Glutamatergic neuron (in vitro differentiated cells): ENCODE results near the gene UGT1A1. TPM values are rescaled to one million over a fixed set of nuclear protein-coding genes. Genes with fewer than 3 reads are reported as not detected.

Source experiments
- DNase-seq: peaks from one replicate; pipeline ENCODE4 v3.0.0; 2022
- H3K27ac Mint-ChIP-seq: one replicate; pipeline ENCODE4 v1.8.0; 2020; ENCODE audit warnings: mild to moderate bottlenecking, mixed read lengths, inconsistent platforms; ENCODE audit not compliant: unreplicated experiment
- H3K27me3 Mint-ChIP-seq: one replicate; pipeline ENCODE4 v1.8.0; 2020; ENCODE audit warnings: mild to moderate bottlenecking, moderate library complexity, mixed read lengths, inconsistent platforms; ENCODE audit not compliant: unreplicated experiment
- H3K36me3 Mint-ChIP-seq: one replicate; pipeline ENCODE4 v1.8.0; 2020; ENCODE audit warnings: mild to moderate bottlenecking, mixed read lengths, inconsistent platforms; ENCODE audit not compliant: unreplicated experiment
- H3K4me1 Mint-ChIP-seq: one replicate; pipeline ENCODE4 v1.8.0; 2020; ENCODE audit warnings: mild to moderate bottlenecking, low read depth, mixed read lengths, inconsistent platforms; ENCODE audit not compliant: unreplicated experiment
- H3K4me3 Mint-ChIP-seq: one replicate; pipeline ENCODE4 v1.8.0; 2020; ENCODE audit warnings: mild to moderate bottlenecking, mixed read lengths, inconsistent platforms; ENCODE audit not compliant: unreplicated experiment
- H3K9me3 Mint-ChIP-seq: one replicate; pipeline ENCODE4 v1.8.0; 2020; ENCODE audit warnings: mild to moderate bottlenecking, moderate library complexity, mixed read lengths, inconsistent platforms; ENCODE audit not compliant: unreplicated experiment
- CTCF ChIP-seq: fragments of 200-600 bp; sonication (generic); IDR thresholded peaks from one replicate; pipeline ENCODE4 v1.5.0; 2021; ENCODE audit not compliant: partially characterized antibody, unreplicated experiment
- total RNA-seq: library from RNA; stranded (reverse); fragmentation: NEBNext Ultra II Directional; extraction: Animal tissue kit (Norgen Biotek cat#: 25700); gene quantifications from one replicate; pipeline ENCODE4 v1.2.1, GENCODE V29; 2021; ENCODE audit not compliant: unreplicated experiment

UGT1A1 gene
- total RNA-seq, 1 donor from 2014 or later = not detected

GRCh38 chr2:233772153-233772552 lies 12.1 kb downstream of the UGT1A1 start:
- H3K4me3 Mint-ChIP-seq = no peak overlapping the region
- DNase-seq = no peak
- H3K27me3 Mint-ChIP-seq = no peaks in the 10 kb centered on the region
- no peaks in the 10 kb centered on the region for H3K9me3 Mint-ChIP-seq
- H3K4me1 Mint-ChIP-seq = no peaks in the 10 kb centered on the region
- no peak overlapping the region for H3K27ac Mint-ChIP-seq
- no peak for TF ChIP-seq CTCF
- H3K36me3 Mint-ChIP-seq = peaks cover 12% of the 10 kb centered on the region

GRCh38 chr2:233772583-233772982 lies 12.5 kb downstream of the UGT1A1 start:
- TF ChIP-seq CTCF = no peak
- H3K9me3 Mint-ChIP-seq = no peaks in the 10 kb centered on the region
- H3K36me3 Mint-ChIP-seq = peaks cover 12% of the 10 kb centered on the region
- H3K27me3 Mint-ChIP-seq = no peaks in the 10 kb centered on the region
- H3K27ac Mint-ChIP-seq = no peak overlapping the region
- H3K4me1 Mint-ChIP-seq = no peaks in the 10 kb centered on the region
- no peak overlapping the region for H3K4me3 Mint-ChIP-seq
- DNase-seq = no peak

GRCh38 chr2:233773854-233774253 lies 13.8 kb downstream of the UGT1A1 start:
- H3K4me3 Mint-ChIP-seq = no peak overlapping the region
- no peaks in the 10 kb centered on the region for H3K9me3 Mint-ChIP-seq
- H3K4me1 Mint-ChIP-seq = no peaks in the 10 kb centered on the region
- no peak overlapping the region for H3K27ac Mint-ChIP-seq
- peaks cover 17% of the 10 kb centered on the region for H3K36me3 Mint-ChIP-seq
- no peak for DNase-seq
- peaks cover 1% of the 10 kb centered on the region for H3K27me3 Mint-ChIP-seq
- no peak for TF ChIP-seq CTCF

GRCh38 chr2:233775414-233775813 lies 15.3 kb downstream of the UGT1A1 start:
- Mint-ChIP-seq H3K9me3 (no peaks in the 10 kb centered on the region), H3K27me3 (peaks cover 1% of the 10 kb centered on the region), H3K27ac (no peak overlapping the region), H3K36me3 (peaks cover 17% of the 10 kb centered on the region), H3K4me1 (no peaks in the 10 kb centered on the region), H3K4me3 (no peak overlapping the region)
- no peak for DNase-seq
- TF ChIP-seq CTCF = no peak

GRCh38 chr2:233778030-233778429 lies 18.0 kb downstream of the UGT1A1 start, which contains the start of gene MROH2A:
Gene MROH2A (plus strand): TSS chr2:233778330. CDS start chr2:233779359, 1,029 bp downstream.
- Mint-ChIP-seq H3K27ac (no peak within 1 kb of the TSS), H3K9me3 (no peaks in the 10 kb centered on the region), H3K27me3 (peaks cover 1% of the 10 kb centered on the region), H3K36me3 (peaks cover 17% of the 10 kb centered on the region), H3K4me3 (no peak within 1 kb of the TSS), H3K4me1 (no peaks in the 10 kb centered on the region)
- no peak for TF ChIP-seq CTCF
- DNase-seq = no peak
